Endothelial cell of umbilical vein (primary cell): ENCODE data around the gene TES. TPM values are rescaled to one million over a fixed set of nuclear protein-coding genes. Genes with fewer than 3 reads are reported as not detected.
"Not testable (repeated sequence)": the region's sequence is repeated elsewhere in the genome, so short reads cannot be mapped to it uniquely, and the experiment has no call there.

ENCODE experiments used
- BruUV-seq: library from RNA; stranded (reverse); fragments of 400-500 nt; replicated peaks from 2 replicates; lab custom pipeline; 2021; lab: Mats Ljungman, UMichigan
- CTCF ChIA-PET: fragments of 300-600, 350-600 bp; sonication (Branson Sonifier 250); formaldehyde crosslinking; loops from one replicate; lab custom pipeline; 2021; ENCODE audit warnings: antibody characterized with exemption, inconsistent platforms; lab: Charles Lee
- POLR2A ChIA-PET: fragments of 300-600, 350-600 bp; sonication (Branson Sonifier 250); formaldehyde crosslinking; loops from one replicate; lab custom pipeline; 2021; ENCODE audit warnings: antibody characterized with exemption, inconsistent platforms; lab: Charles Lee
- DNase-seq: peaks from one replicate; pipeline ENCODE4 v3.0.0-alpha.2; 2011; ENCODE audit warnings: low read depth, low spot score
- FAIRE-seq: peaks from 2 replicates; lab custom pipeline; 2011; peaks lifted over from hg19 to GRCh38; lab: Jason Lieb, UNC
- H2AFZ ChIP-seq: 2 replicates; pipeline ENCODE4 v1.6.0; 2012; ENCODE audit warnings: low read depth, low read length, control low read depth, inconsistent platforms
- H3K27ac ChIP-seq: 2 replicates; pipeline ENCODE4 v1.5.1; 2011; ENCODE audit warnings: low read depth, mild to moderate bottlenecking, control low read depth, low read length, moderate library complexity; ENCODE audit not compliant: insufficient read depth
- H3K27me3 ChIP-seq, 2 experiments: 2 replicates each; pipeline versions ENCODE4 v1.6.0 to v1.6.1; 2011; ENCODE audit warnings: low read length in 2 of 2, mixed read lengths in 1 of 2; ENCODE audit not compliant: control insufficient read depth in 2 of 2, insufficient read depth in 2 of 2
- H3K36me3 ChIP-seq, 2 experiments: 2 replicates in 1 of 2; 3 replicates in 1 of 2; pipeline ENCODE4 v1.5.1; 2011; ENCODE audit warnings: low read length in 2 of 2, mild to moderate bottlenecking in 1 of 2, moderate library complexity in 1 of 2; ENCODE audit not compliant: control insufficient read depth in 2 of 2, insufficient read depth in 2 of 2; ENCODE audit errors: extremely low read depth in 1 of 2
- H3K4me1 ChIP-seq: 3 replicates; pipeline ENCODE4 v1.5.1; 2011; ENCODE audit warnings: mild to moderate bottlenecking, low read length; ENCODE audit not compliant: control insufficient read depth, insufficient read depth; ENCODE audit errors: extremely low read depth
- H3K4me2 ChIP-seq: 2 replicates; pipeline ENCODE4 v1.6.1; 2011; ENCODE audit warnings: low read length, control low read depth, mixed read lengths; ENCODE audit not compliant: insufficient read depth
- H3K4me3 ChIP-seq, 3 experiments: fragments of 200-600 bp in 1 of 3; sonication (generic), shearing (Covaris generic) in 1 of 3; replicated peaks in 1 of 3; 2 replicates each; pipeline ENCODE4 v1.5.1; 2011 to 2016; ENCODE audit warnings: control low read depth in 3 of 3, low read length in 3 of 3, mild to moderate bottlenecking in 2 of 3, inconsistent platforms in 1 of 3, low read depth in 1 of 3, moderate library complexity in 1 of 3; ENCODE audit not compliant: insufficient read depth in 1 of 3
- H3K79me2 ChIP-seq: 2 replicates; pipeline ENCODE4 v1.6.0; 2012; ENCODE audit warnings: low read length, inconsistent platforms; ENCODE audit not compliant: control insufficient read depth, insufficient read depth
- H3K9ac ChIP-seq: replicated peaks from 2 replicates; pipeline ENCODE3; 2011; ENCODE audit warnings: low read length, control low read depth; ENCODE audit not compliant: insufficient read depth; ENCODE audit errors: extremely low read depth
- H3K9me1 ChIP-seq: replicated peaks from 3 replicates; pipeline ENCODE4 v1.6.0; 2011; ENCODE audit warnings: mild to moderate bottlenecking, low read length; ENCODE audit not compliant: control insufficient read depth, insufficient read depth; ENCODE audit errors: extremely low read depth
- H3K9me3 ChIP-seq: replicated peaks from 2 replicates; pipeline ENCODE4 v1.5.1; 2012; ENCODE audit warnings: low read length, inconsistent platforms; ENCODE audit not compliant: control insufficient read depth, insufficient read depth
- H4K20me1 ChIP-seq: replicated peaks from 2 replicates; pipeline ENCODE3; 2011; ENCODE audit warnings: mild to moderate bottlenecking, low read length; ENCODE audit not compliant: control insufficient read depth, insufficient read depth; ENCODE audit errors: extremely low read depth
- EZH2 ChIP-seq: IDR thresholded peaks from 2 replicates; pipeline ENCODE4 v1.6.1; 2012; ENCODE audit warnings: borderline replicate concordance, low read depth, mild to moderate bottlenecking, moderate library complexity, low read length, inconsistent platforms; ENCODE audit not compliant: severe bottlenecking
- FOS ChIP-seq: IDR thresholded peaks from 2 replicates; pipeline ENCODE4 v1.6.1; 2011; ENCODE audit warnings: mild to moderate bottlenecking, low read length, moderate library complexity, borderline replicate concordance; ENCODE audit not compliant: insufficient read depth
- GATA2 ChIP-seq: IDR thresholded peaks from 2 replicates; pipeline ENCODE4 v1.7.0; 2011; ENCODE audit warnings: low read depth, mild to moderate bottlenecking, moderate library complexity, mixed read lengths, low read length; ENCODE audit not compliant: insufficient read length, insufficient read depth
- JUN ChIP-seq: IDR thresholded peaks from 2 replicates; pipeline ENCODE4 v1.6.1; 2011; ENCODE audit warnings: borderline replicate concordance, low read depth; ENCODE audit not compliant: insufficient read length, insufficient read depth
- MAX ChIP-seq: IDR thresholded peaks from 2 replicates; pipeline ENCODE4 v1.6.1; 2011; ENCODE audit not compliant: insufficient read depth, insufficient read length
- MYC ChIP-seq: IDR thresholded peaks from one replicate; pipeline ENCODE4 v1.6.1; 2011; ENCODE audit warnings: mild to moderate bottlenecking, low read depth, low read length
- POLR2A ChIP-seq: IDR thresholded peaks from 2 replicates; pipeline ENCODE4 v1.6.1; 2012; ENCODE audit warnings: low read depth, mild to moderate bottlenecking, control low read depth, low read length
- POLR2AphosphoS5 ChIP-seq: IDR thresholded peaks from 2 replicates; pipeline ENCODE4 v1.6.1; 2012; ENCODE audit warnings: low read depth, mild to moderate bottlenecking, control low read depth, low read length, moderate library complexity; ENCODE audit not compliant: insufficient read depth
- dilution Hi-C: fragments of 300-500 bp; cut with MboI; formaldehyde crosslinking; loops from one replicate; pipeline ENCODE4 v1.15.0; 2019; ENCODE audit warnings: low sequenced_read_pairs; ENCODE audit not compliant: extremely low pct_ligation_motif_present
- intact Hi-C: fragments of 100-400 bp; cut with micrococcal nuclease; formaldehyde crosslinking; loops from one replicate; pipeline ENCODE4 v1.10.0; 2022
- polyA plus RNA-seq, 4 experiments: library from polyadenylated mRNA; depleted of rRNA in 3 of 4; stranded (reverse) in 3 of 4; unstranded in 1 of 4; fragments of >200 nt; gene quantifications; 2 replicates each; pipeline versions ENCODE4 v1.2.1 to v1.2.3, GENCODE V29; 2011 to 2012; ENCODE audit warnings: missing spikeins in 1 of 4
- total RNA-seq: library from RNA; stranded (reverse); gene quantifications from 2 replicates; pipeline ENCODE4 v1.2.3, GENCODE V29; 2021
- TF ChIP-seq, protein P1 (sequence below), 2 donors: IDR thresholded peaks; 1 replicate in 1 of 2; 2 replicates in 1 of 2; pipeline ENCODE4 v1.5.1; 2011; ENCODE audit warnings: low read length in 2 of 2, mild to moderate bottlenecking in 2 of 2, moderate library complexity in 2 of 2, control low read depth in 1 of 2, inconsistent platforms in 1 of 2, low read depth in 1 of 2; ENCODE audit not compliant: insufficient read depth in 1 of 2; ENCODE audit errors: extremely low read depth in 1 of 2

TES gene
- total and polyA plus RNA-seq, 2 donors (not counting 3 experiments of a cell fraction or from before 2014, with no cell fraction given) = 35.3 to 50.5 TPM

DNA sequence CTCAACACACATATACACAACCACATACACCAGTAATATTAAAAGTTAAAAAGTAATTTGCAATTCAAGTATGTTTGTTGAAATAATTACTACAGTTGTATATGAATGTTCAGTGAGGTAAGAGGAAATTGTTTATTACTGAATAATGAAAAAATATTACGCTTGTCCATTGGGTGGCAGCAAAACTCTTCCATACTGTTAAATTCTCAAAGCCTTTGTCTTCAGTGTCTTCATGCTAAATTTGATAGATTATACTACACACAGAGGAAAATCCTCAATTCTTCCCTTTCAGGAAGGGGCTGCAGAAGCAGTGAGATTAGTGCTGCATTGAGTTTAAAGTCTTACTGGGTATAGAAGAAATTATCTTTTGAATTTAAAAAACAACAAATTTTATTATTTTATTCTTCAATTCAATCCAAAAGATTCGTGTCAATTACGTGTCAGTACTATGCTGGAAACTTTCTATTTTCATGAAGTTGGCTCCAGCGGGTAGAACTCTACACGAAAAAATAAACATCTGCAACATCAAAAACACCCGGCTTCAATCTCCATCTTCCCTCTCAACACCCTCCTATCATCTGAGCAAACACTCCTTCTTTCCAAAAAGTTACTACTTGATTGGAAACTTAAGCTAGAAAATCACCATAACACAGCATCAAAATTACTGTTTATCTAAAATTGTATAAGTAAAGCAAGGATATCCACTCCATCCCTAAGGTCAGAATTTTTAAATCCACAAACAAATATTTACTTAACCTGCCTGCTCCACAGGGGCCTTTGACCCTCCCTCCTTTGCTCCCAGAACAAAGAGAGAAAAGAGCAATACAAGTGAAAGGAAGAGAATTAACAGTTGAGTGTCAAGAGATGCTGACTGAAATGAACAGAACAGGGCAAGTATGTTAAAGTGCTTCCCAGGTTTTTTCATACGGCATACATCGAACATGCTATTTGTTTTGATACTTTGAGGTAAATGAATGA lies 37.0 kb upstream of the TES start:
- H3K79me2 ChIP-seq = no peaks in the 10 kb centered on the region
- intact Hi-C loops = loop anchor here (1.0 to 10.0 kb wide), 8 partner anchors 63 to 1211 kb away; partner anchors contain the start of genes CAV1 and MET
- no peaks in the 10 kb centered on the region for H3K36me3 ChIP-seq
- no TSS peak for BruUV-seq
- peak; percentile 72 for FAIRE-seq
- H3K4me2 ChIP-seq = no peak overlapping the region
- H4K20me1 ChIP-seq = no peaks in the 10 kb centered on the region
- H3K4me3 ChIP-seq = no peak overlapping the region
- no peak overlapping the region for H3K9ac ChIP-seq
- CTCF ChIA-PET = interaction anchor here (0.6 to 3.6 kb wide), 16 partner anchors 9 to 955 kb away, joined by 3 to 27 read pairs (median 6); no protein-coding TSS in a partner anchor
- peaks cover 0 to 3% of the 10 kb centered on the region in 2 experiments for H3K27me3 ChIP-seq
- H3K27ac ChIP-seq = no peak overlapping the region
- peak; percentile 84 for DNase-seq
- H2AFZ ChIP-seq = no peak overlapping the region
- POLR2A ChIA-PET = no interaction called here
- H3K4me1 ChIP-seq = no peaks in the 10 kb centered on the region
- no peaks in the 10 kb centered on the region for H3K9me1 ChIP-seq
- dilution Hi-C loops = no loop called here
- no peaks in the 10 kb centered on the region for H3K9me3 ChIP-seq
- TF ChIP-seq MYC (no peak), GATA2 (no peak), FOS (no peak), JUN (no peak), EZH2 (no peak), MAX (no peak), POLR2A (no peak), POLR2AphosphoS5 (no peak)
- TF ChIP-seq, protein P1, sequence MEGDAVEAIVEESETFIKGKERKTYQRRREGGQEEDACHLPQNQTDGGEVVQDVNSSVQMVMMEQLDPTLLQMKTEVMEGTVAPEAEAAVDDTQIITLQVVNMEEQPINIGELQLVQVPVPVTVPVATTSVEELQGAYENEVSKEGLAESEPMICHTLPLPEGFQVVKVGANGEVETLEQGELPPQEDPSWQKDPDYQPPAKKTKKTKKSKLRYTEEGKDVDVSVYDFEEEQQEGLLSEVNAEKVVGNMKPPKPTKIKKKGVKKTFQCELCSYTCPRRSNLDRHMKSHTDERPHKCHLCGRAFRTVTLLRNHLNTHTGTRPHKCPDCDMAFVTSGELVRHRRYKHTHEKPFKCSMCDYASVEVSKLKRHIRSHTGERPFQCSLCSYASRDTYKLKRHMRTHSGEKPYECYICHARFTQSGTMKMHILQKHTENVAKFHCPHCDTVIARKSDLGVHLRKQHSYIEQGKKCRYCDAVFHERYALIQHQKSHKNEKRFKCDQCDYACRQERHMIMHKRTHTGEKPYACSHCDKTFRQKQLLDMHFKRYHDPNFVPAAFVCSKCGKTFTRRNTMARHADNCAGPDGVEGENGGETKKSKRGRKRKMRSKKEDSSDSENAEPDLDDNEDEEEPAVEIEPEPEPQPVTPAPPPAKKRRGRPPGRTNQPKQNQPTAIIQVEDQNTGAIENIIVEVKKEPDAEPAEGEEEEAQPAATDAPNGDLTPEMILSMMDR (IDR thresholded peaks at IDR 0.05; ENCODE audit: extremely low read depth in 1 of 2, insufficient read depth in 1 of 2, low read depth in 1 of 2, low read length in 2 of 2) = peak in 1 of 2 donors; percentile 20

- H2AFZ ChIP-seq, H3K4me1 ChIP-seq, H3K36me3 ChIP-seq, H3K4me2 ChIP-seq, FAIRE-seq, H3K4me3 ChIP-seq, H3K79me2 ChIP-seq, H3K27ac ChIP-seq, dilution Hi-C loops, DNase-seq, H3K27me3 ChIP-seq, H4K20me1 ChIP-seq, H3K9ac ChIP-seq, H3K9me1 ChIP-seq, POLR2A ChIA-PET, BruUV-seq, H3K9me3 ChIP-seq: not testable (repeated sequence)
- intact Hi-C loops = loop anchor here (10.0 kb wide), 2 partner anchors 810 to 1210 kb away; no protein-coding TSS in a partner anchor
- CTCF ChIA-PET = interaction anchor here (1.8 to 2.1 kb wide), 3 partner anchors 61 to 416 kb away, joined by 8 to 17 read pairs (median 10); no protein-coding TSS in a partner anchor
Measured at GRCh38 chr7:116175095-116175494, 35.2 kb upstream of the TES start.
